ENCODE data around the gene CYSRT1.

- TF ChIP-seq TCF12 (IDR thresholded peaks at IDR 0.05; ENCODE audit: low read depth) (no peak), TEAD4 (IDR thresholded peaks at IDR 0.05) (no peak), TAF1 (IDR thresholded peaks at IDR 0.05; ENCODE audit: low read depth) (no peak), FOXM1 (IDR thresholded peaks at IDR 0.05; ENCODE audit: borderline replicate concordance, low read depth) (no peak), RAD21 (IDR thresholded peaks at IDR 0.05; ENCODE audit: low read depth) (no peak), YY1 (IDR thresholded peaks at IDR 0.05; ENCODE audit: low read depth) (no peak)
Observed at GRCh38 chr9:137193771-137194170, 31.2 kb upstream of the CYSRT1 start.
